PC-3 (cell line): ENCODE measurements around the gene RAB11A. TPM values are rescaled to one million over a fixed set of nuclear protein-coding genes. Genes with fewer than 3 reads are reported as not detected.

ENCODE experiments used
- ATAC-seq: fragments of 200-7000 bp; cut with Tn5 transposase; 2 replicates; pipeline ENCODE4 v1.9.1; 2020; ENCODE audit warnings: mild to moderate bottlenecking, moderate library complexity
- BruUV-seq: library from RNA; stranded (reverse); fragments of 400-500 nt; replicated peaks from 2 replicates; lab custom pipeline; 2021; lab: Mats Ljungman, UMichigan
- CTCF ChIA-PET: fragments of 300-600 bp; sonication (Branson Sonifier 250); formaldehyde crosslinking; loops from one replicate; lab custom pipeline; 2022; ENCODE audit warnings: antibody characterized with exemption; lab: Charles Lee
- POLR2A ChIA-PET: fragments of 300-600 bp; sonication (Branson Sonifier 250); formaldehyde crosslinking; loops from one replicate; lab custom pipeline; 2022; ENCODE audit warnings: antibody characterized with exemption; ENCODE audit not compliant: unreplicated experiment; lab: Charles Lee
- DNase-seq: peaks from one replicate; pipeline ENCODE4 v3.0.0-alpha.2; 2015
- H2AFZ ChIP-seq: fragments of 300-600 bp; sonication (generic); 2 replicates; pipeline ENCODE4 v1.6.0; 2016; ENCODE audit warnings: antibody characterized with exemption, low read length
- H3F3A ChIP-seq: fragments of 300-600 bp; sonication (generic); one replicate; pipeline ENCODE4 v1.6.0; 2017; ENCODE audit warnings: antibody characterized with exemption, low read length, control low read depth, mild to moderate bottlenecking; ENCODE audit not compliant: unreplicated experiment
- H3K27ac ChIP-seq: fragments of 300-600 bp; sonication (generic); 2 replicates; pipeline ENCODE4 v1.5.1; 2016; ENCODE audit warnings: mild to moderate bottlenecking, low read length
- H3K27me3 ChIP-seq: fragments of 300-600 bp; sonication (generic); 2 replicates; pipeline ENCODE4 v1.6.1; 2016; ENCODE audit warnings: low read length, mixed read lengths
- H3K36me3 ChIP-seq: fragments of 300-600 bp; sonication (generic); 2 replicates; pipeline ENCODE4 v1.6.1; 2016; ENCODE audit warnings: low read depth, mixed run types, low read length, mixed read lengths
- H3K4me1 ChIP-seq: fragments of 300-600 bp; sonication (generic); 2 replicates; pipeline ENCODE4 v1.5.1; 2016; ENCODE audit warnings: low read length; ENCODE audit not compliant: insufficient read depth
- H3K4me2 ChIP-seq: fragments of 300-600 bp; sonication (generic); 2 replicates; pipeline ENCODE4 v1.6.0; 2016; ENCODE audit warnings: low read length
- H3K4me3 ChIP-seq: fragments of 300-600 bp; sonication (generic); 2 replicates; pipeline ENCODE4 v1.5.1; 2016; ENCODE audit warnings: mild to moderate bottlenecking, low read length, mixed read lengths
- H3K79me2 ChIP-seq: fragments of 300-600 bp; sonication (generic); 2 replicates; pipeline ENCODE4 v1.6.1; 2017; ENCODE audit warnings: low read length, mixed read lengths
- H3K9ac ChIP-seq: fragments of 300-600 bp; sonication (generic); 2 replicates; pipeline ENCODE4 v1.6.0; 2016; ENCODE audit warnings: mild to moderate bottlenecking, low read length
- H3K9me2 ChIP-seq: fragments of 300-600 bp; sonication (generic); replicated peaks from 2 replicates; pipeline ENCODE4 v1.6.1; 2016; ENCODE audit warnings: mixed run types, low read length, mixed read lengths
- H3K9me3 ChIP-seq: fragments of 300-600 bp; sonication (generic); 2 replicates; pipeline ENCODE4 v1.6.1; 2016; ENCODE audit warnings: low read length, mixed read lengths
- H4K20me1 ChIP-seq: fragments of 300-600 bp; sonication (generic); 2 replicates; pipeline ENCODE4 v1.6.1; 2016; ENCODE audit warnings: low read length, mixed read lengths
- CTCF ChIP-seq: fragments of 300-600 bp; sonication (generic); conservative IDR thresholded peaks from 2 replicates; pipeline ENCODE4 v1.5.1; 2017; ENCODE audit warnings: antibody characterized with exemption, low read depth, mild to moderate bottlenecking, low read length
- EZH2 ChIP-seq: fragments of 300-600 bp; sonication (generic); IDR thresholded peaks from one replicate; pipeline ENCODE4 v1.6.1; 2017; ENCODE audit warnings: antibody characterized with exemption, mild to moderate bottlenecking, low read length; ENCODE audit not compliant: unreplicated experiment
- EZH2phosphoT487 ChIP-seq: fragments of 300-600 bp; sonication (generic); IDR thresholded peaks from 2 replicates; pipeline ENCODE4 v1.6.1; 2018; ENCODE audit warnings: mild to moderate bottlenecking, antibody characterized with exemption, low read length, borderline replicate concordance
- intact Hi-C: fragments of 100-400 bp; cut with micrococcal nuclease; formaldehyde crosslinking; loops from 2 replicates; pipeline ENCODE4 v1.9.0; 2023
- total RNA-seq: library from RNA; depleted of rRNA; stranded (reverse); fragments of >200 nt; gene quantifications from 2 replicates; pipeline ENCODE4 v1.2.3, GENCODE V29; 2014

The RAB11A gene
- total RNA-seq, 1 experiment from 2014 or later: 171 TPM

- no peak overlapping the region for H3K4me2 ChIP-seq
- no peaks in the 10 kb centered on the region for H3K27me3 ChIP-seq
- no peaks in the 10 kb centered on the region for H3K9me3 ChIP-seq
- DNase-seq: no peak
- H3K9ac ChIP-seq: no peak overlapping the region
- no peaks in the 10 kb centered on the region for H4K20me1 ChIP-seq
- no peaks in the 10 kb centered on the region for H3K79me2 ChIP-seq
- POLR2A ChIA-PET: no interaction called here
- no peak for ATAC-seq
- H3K4me3 ChIP-seq: no peak overlapping the region
- no peak overlapping the region for H2AFZ ChIP-seq
- H3K4me1 ChIP-seq: no peaks in the 10 kb centered on the region
- no peaks in the 10 kb centered on the region for H3K36me3 ChIP-seq
- no peak overlapping the region for H3K27ac ChIP-seq
- intact Hi-C loops: no loop called here
- H3F3A ChIP-seq: no peaks in the 10 kb centered on the region
- CTCF ChIA-PET: no interaction called here
- H3K9me2 ChIP-seq: no peaks in the 10 kb centered on the region
- BruUV-seq: no TSS peak
- TF ChIP-seq CTCF (no peak), EZH2 (no peak), EZH2phosphoT487 (no peak)
Measured at GRCh38 chr15:65930134-65930533, 60.8 kb downstream of the RAB11A start.

GRCh38 chr15:65931221-65931620 lies 61.9 kb downstream of the RAB11A start:
- ChIA-PET POLR2A (no interaction called here), CTCF (no interaction called here)
- TF ChIP-seq EZH2: no peak
- TF ChIP-seq CTCF: no peak
- TF ChIP-seq EZH2phosphoT487: no peak
- intact Hi-C loops: no loop called here
- H3K4me2 ChIP-seq: no peak overlapping the region
- H3K9ac ChIP-seq: no peak overlapping the region
- no peaks in the 10 kb centered on the region for H3K79me2 ChIP-seq
- no peak overlapping the region for H2AFZ ChIP-seq
- H3K36me3 ChIP-seq: no peaks in the 10 kb centered on the region
- DNase-seq (no peak), ATAC-seq (no peak)
- H3K9me2 ChIP-seq: no peaks in the 10 kb centered on the region
- H3K4me3 ChIP-seq: no peak overlapping the region
- H3F3A ChIP-seq: no peaks in the 10 kb centered on the region
- BruUV-seq: no TSS peak
- no peaks in the 10 kb centered on the region for H3K27me3 ChIP-seq
- no peaks in the 10 kb centered on the region for H4K20me1 ChIP-seq
- no peak overlapping the region for H3K27ac ChIP-seq
- no peaks in the 10 kb centered on the region for H3K4me1 ChIP-seq
- H3K9me3 ChIP-seq: no peaks in the 10 kb centered on the region

DNA sequence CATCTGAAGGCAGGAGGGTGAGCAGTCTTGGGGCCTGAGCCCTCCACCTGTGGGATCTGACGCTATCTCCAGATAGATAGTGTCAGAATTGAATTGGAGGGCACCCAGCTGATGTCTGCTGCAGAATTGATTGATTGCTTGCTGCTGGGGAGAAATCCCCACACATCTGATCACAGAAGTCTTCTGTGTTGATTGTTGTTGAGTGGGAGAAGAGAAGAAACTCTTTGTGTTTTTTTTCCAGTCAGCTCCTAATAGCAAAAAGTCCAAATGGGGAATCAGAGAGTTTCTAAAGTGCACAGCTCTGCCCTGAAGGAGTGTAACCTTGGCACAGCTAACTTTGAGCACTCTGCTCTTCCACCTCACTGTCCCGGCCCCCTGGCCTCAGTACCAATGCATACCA lies 66.1 kb downstream of the RAB11A start:
- intact Hi-C loops: no loop called here
- Histone ChIP-seq H4K20me1 (no peaks in the 10 kb centered on the region), H3K9me3 (no peaks in the 10 kb centered on the region), H3K79me2 (no peaks in the 10 kb centered on the region), H3K9me2 (no peaks in the 10 kb centered on the region), H3K27me3 (no peaks in the 10 kb centered on the region), H2AFZ (no peak overlapping the region), H3K36me3 (no peaks in the 10 kb centered on the region), H3K9ac (no peak overlapping the region), H3K27ac (no peak overlapping the region), H3F3A (no peaks in the 10 kb centered on the region), H3K4me1 (peaks cover 5% of the 10 kb centered on the region), H3K4me3 (no peak overlapping the region), H3K4me2 (no peak overlapping the region)
- ATAC-seq (no peak), DNase-seq (no peak)
- no TSS peak for BruUV-seq
- TF ChIP-seq EZH2 (no peak), EZH2phosphoT487 (no peak), CTCF (no peak)
- ChIA-PET CTCF (no interaction called here), POLR2A (no interaction called here)
